ENCODE measurements around the gene KIAA0753.

KIAA0753 gene

GRCh38 chr17:6589266-6589946 is 51.1 kb downstream of the KIAA0753 start:
- FAIRE-seq (no peak), DNase-seq (ENCODE audit: insufficient read length, low spot score) (no peak)
- no peak for TF ChIP-seq TAF1 (IDR thresholded peaks at IDR 0.05; ENCODE audit: low read depth, low read length)
- no peak for TF ChIP-seq PAX5 (IDR thresholded peaks at IDR 0.05; ENCODE audit: insufficient read depth, low read length, severe bottlenecking)
- TF ChIP-seq SPI1 (IDR thresholded peaks at IDR 0.05; ENCODE audit: low read depth, low read length): no peak
- TF ChIP-seq POU2F2 (IDR thresholded peaks at IDR 0.05; ENCODE audit: low read depth, low read length): no peak
- no peak for TF ChIP-seq POLR2AphosphoS5 (IDR thresholded peaks at IDR 0.05; ENCODE audit: low read depth, low read length)

GRCh38 chr17:6588165-6588564 is 52.3 kb downstream of the KIAA0753 start:
- DNase-seq (ENCODE audit: insufficient read length, low spot score): no peak
- FAIRE-seq: no peak
- TF ChIP-seq POLR2AphosphoS5 (IDR thresholded peaks at IDR 0.05; ENCODE audit: low read depth, low read length) (no peak), TAF1 (IDR thresholded peaks at IDR 0.05; ENCODE audit: low read depth, low read length) (no peak), PAX5 (IDR thresholded peaks at IDR 0.05; ENCODE audit: insufficient read depth, low read length, severe bottlenecking) (no peak), POLR2A (IDR thresholded peaks at IDR 0.05; ENCODE audit: low read depth, low read length) (no peak)

- DNase-seq (ENCODE audit: insufficient read length, low spot score): no peak
- peak; percentile 9 for FAIRE-seq
- TF ChIP-seq POLR2A (IDR thresholded peaks at IDR 0.05; ENCODE audit: low read depth, low read length) (no peak), POU2F2 (IDR thresholded peaks at IDR 0.05; ENCODE audit: low read depth, low read length) (no peak), SPI1 (IDR thresholded peaks at IDR 0.05; ENCODE audit: low read depth, low read length) (no peak), TAF1 (IDR thresholded peaks at IDR 0.05; ENCODE audit: low read depth, low read length) (no peak), PAX5 (IDR thresholded peaks at IDR 0.05; ENCODE audit: insufficient read depth, low read length, severe bottlenecking) (no peak), POLR2AphosphoS5 (IDR thresholded peaks at IDR 0.05; ENCODE audit: low read depth, low read length) (no peak)
Measured at GRCh38 chr17:6587310-6587709, 53.2 kb downstream of the KIAA0753 start.

- DNase-seq (ENCODE audit: insufficient read length, low spot score) (no peak), FAIRE-seq (no peak)
- TF ChIP-seq POU2F2 (IDR thresholded peaks at IDR 0.05; ENCODE audit: low read depth, low read length) (no peak), SPI1 (IDR thresholded peaks at IDR 0.05; ENCODE audit: low read depth, low read length) (no peak), POLR2AphosphoS5 (IDR thresholded peaks at IDR 0.05; ENCODE audit: low read depth, low read length) (no peak), PAX5 (IDR thresholded peaks at IDR 0.05; ENCODE audit: insufficient read depth, low read length, severe bottlenecking) (no peak), TAF1 (IDR thresholded peaks at IDR 0.05; ENCODE audit: low read depth, low read length) (no peak), POLR2A (IDR thresholded peaks at IDR 0.05; ENCODE audit: low read depth, low read length) (no peak)
Measured at GRCh38 chr17:6583411-6583810, 57.1 kb downstream of the KIAA0753 start.

- DNase-seq (ENCODE audit: insufficient read length, low spot score): no peak
- no peak for TF ChIP-seq TAF1 (IDR thresholded peaks at IDR 0.05; ENCODE audit: low read depth, low read length)
- FAIRE-seq: no peak
Measured at GRCh38 chr17:6580625-6581024, 59.9 kb downstream of the KIAA0753 start.

- no peak for FAIRE-seq
- no peak for DNase-seq (ENCODE audit: insufficient read length, low spot score)
- no peak for TF ChIP-seq POU2F2 (IDR thresholded peaks at IDR 0.05; ENCODE audit: low read depth, low read length)
- no peak for TF ChIP-seq PAX5 (IDR thresholded peaks at IDR 0.05; ENCODE audit: insufficient read depth, low read length, severe bottlenecking)
- TF ChIP-seq SPI1 (IDR thresholded peaks at IDR 0.05; ENCODE audit: low read depth, low read length): no peak
- no peak for TF ChIP-seq POLR2A (IDR thresholded peaks at IDR 0.05; ENCODE audit: low read depth, low read length)
- TF ChIP-seq POLR2AphosphoS5 (IDR thresholded peaks at IDR 0.05; ENCODE audit: low read depth, low read length): no peak
- TF ChIP-seq TAF1 (IDR thresholded peaks at IDR 0.05; ENCODE audit: low read depth, low read length): no peak
Measured at GRCh38 chr17:6578491-6578890, 62.0 kb downstream of the KIAA0753 start.

GRCh38 chr17:6577686-6578263 is 62.7 kb downstream of the KIAA0753 start:
- TF ChIP-seq TAF1 (IDR thresholded peaks at IDR 0.05; ENCODE audit: low read depth, low read length): no peak
- TF ChIP-seq SPI1 (IDR thresholded peaks at IDR 0.05; ENCODE audit: low read depth, low read length): no peak
- TF ChIP-seq POLR2A (IDR thresholded peaks at IDR 0.05; ENCODE audit: low read depth, low read length): no peak
- TF ChIP-seq POU2F2 (IDR thresholded peaks at IDR 0.05; ENCODE audit: low read depth, low read length): no peak
- TF ChIP-seq POLR2AphosphoS5 (IDR thresholded peaks at IDR 0.05; ENCODE audit: low read depth, low read length): no peak
- TF ChIP-seq PAX5 (IDR thresholded peaks at IDR 0.05; ENCODE audit: insufficient read depth, low read length, severe bottlenecking): no peak
- FAIRE-seq (no peak), DNase-seq (ENCODE audit: insufficient read length, low spot score) (no peak)

- FAIRE-seq (no peak), DNase-seq (ENCODE audit: insufficient read length, low spot score) (no peak)
- TF ChIP-seq SPI1 (IDR thresholded peaks at IDR 0.05; ENCODE audit: low read depth, low read length) (no peak), POLR2AphosphoS5 (IDR thresholded peaks at IDR 0.05; ENCODE audit: low read depth, low read length) (no peak), POU2F2 (IDR thresholded peaks at IDR 0.05; ENCODE audit: low read depth, low read length) (no peak), POLR2A (IDR thresholded peaks at IDR 0.05; ENCODE audit: low read depth, low read length) (no peak)
Measured at GRCh38 chr17:6576038-6576785, 64.3 kb downstream of the KIAA0753 start.

GRCh38 chr17:6575596-6575988 is 64.9 kb downstream of the KIAA0753 start:
- FAIRE-seq (peak; percentile 69), DNase-seq (ENCODE audit: insufficient read length, low spot score) (no peak)
- TF ChIP-seq TAF1 (IDR thresholded peaks at IDR 0.05; ENCODE audit: low read depth, low read length): no peak
- no peak for TF ChIP-seq POU2F2 (IDR thresholded peaks at IDR 0.05; ENCODE audit: low read depth, low read length)
- no peak for TF ChIP-seq PAX5 (IDR thresholded peaks at IDR 0.05; ENCODE audit: insufficient read depth, low read length, severe bottlenecking)
- no peak for TF ChIP-seq POLR2A (IDR thresholded peaks at IDR 0.05; ENCODE audit: low read depth, low read length)
- no peak for TF ChIP-seq SPI1 (IDR thresholded peaks at IDR 0.05; ENCODE audit: low read depth, low read length)
- no peak for TF ChIP-seq POLR2AphosphoS5 (IDR thresholded peaks at IDR 0.05; ENCODE audit: low read depth, low read length)

Measured in GM12891 (cell line).